PC-3 (cell line): ENCODE data around the gene TCEAL8.

ENCODE experiments used
- EZH2 ChIP-seq: fragments of 300-600 bp; sonication (generic); IDR thresholded peaks from one replicate; pipeline ENCODE4 v1.6.1; 2017; ENCODE audit warnings: antibody characterized with exemption, mild to moderate bottlenecking, low read length; ENCODE audit not compliant: unreplicated experiment
- TF ChIP-seq, protein P1 (sequence below): fragments of 300-600 bp; sonication (generic); conservative IDR thresholded peaks from 2 replicates; pipeline ENCODE4 v1.5.1; 2017; ENCODE audit warnings: antibody characterized with exemption, low read depth, mild to moderate bottlenecking, low read length

- TF ChIP-seq, protein P1, sequence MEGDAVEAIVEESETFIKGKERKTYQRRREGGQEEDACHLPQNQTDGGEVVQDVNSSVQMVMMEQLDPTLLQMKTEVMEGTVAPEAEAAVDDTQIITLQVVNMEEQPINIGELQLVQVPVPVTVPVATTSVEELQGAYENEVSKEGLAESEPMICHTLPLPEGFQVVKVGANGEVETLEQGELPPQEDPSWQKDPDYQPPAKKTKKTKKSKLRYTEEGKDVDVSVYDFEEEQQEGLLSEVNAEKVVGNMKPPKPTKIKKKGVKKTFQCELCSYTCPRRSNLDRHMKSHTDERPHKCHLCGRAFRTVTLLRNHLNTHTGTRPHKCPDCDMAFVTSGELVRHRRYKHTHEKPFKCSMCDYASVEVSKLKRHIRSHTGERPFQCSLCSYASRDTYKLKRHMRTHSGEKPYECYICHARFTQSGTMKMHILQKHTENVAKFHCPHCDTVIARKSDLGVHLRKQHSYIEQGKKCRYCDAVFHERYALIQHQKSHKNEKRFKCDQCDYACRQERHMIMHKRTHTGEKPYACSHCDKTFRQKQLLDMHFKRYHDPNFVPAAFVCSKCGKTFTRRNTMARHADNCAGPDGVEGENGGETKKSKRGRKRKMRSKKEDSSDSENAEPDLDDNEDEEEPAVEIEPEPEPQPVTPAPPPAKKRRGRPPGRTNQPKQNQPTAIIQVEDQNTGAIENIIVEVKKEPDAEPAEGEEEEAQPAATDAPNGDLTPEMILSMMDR = no peak
- TF ChIP-seq EZH2 = no peak
These were observed 1.7 kb upstream of the TCEAL8 start for GRCh38 chrX:103256651-103257050.
